ENCODE results near the gene PIGC. TPM values are rescaled to one million over a fixed set of nuclear protein-coding genes. Genes with fewer than 3 reads are reported as not detected.

PIGC gene
- total RNA-seq, 1 experiment from 2014 or later = 26.1 TPM

DNA sequence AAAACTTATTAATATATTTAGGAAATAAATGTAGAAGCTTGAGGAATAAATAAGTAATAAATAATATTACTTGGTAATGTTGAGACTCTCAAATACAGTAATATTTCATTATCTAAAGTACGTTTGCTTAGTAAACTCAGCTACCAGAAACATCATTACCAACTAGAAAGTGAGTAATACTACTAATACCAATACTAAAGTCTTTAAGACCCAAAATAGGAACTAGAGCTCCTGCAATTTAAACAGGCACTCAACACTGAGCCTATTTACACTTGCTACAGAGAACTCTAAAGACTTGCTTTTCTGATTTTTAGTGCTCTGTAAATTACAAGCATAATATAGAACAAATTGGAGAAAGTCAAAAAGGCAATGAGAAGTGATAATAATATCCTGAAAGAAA lies 36.9 kb downstream of the PIGC start:
- H3K9me3 ChIP-seq = no peaks in the 10 kb centered on the region
- H3K9me3 Mint-ChIP-seq (ENCODE audit: unreplicated experiment) = no peaks in the 10 kb centered on the region
- no peak overlapping the region for H3K4me3 ChIP-seq (ENCODE audit: low read depth, low read length)
- POLR2A ChIA-PET = no interaction called here
- H3K4me1 Mint-ChIP-seq (ENCODE audit: low read depth, unreplicated experiment) = no peaks in the 10 kb centered on the region
- no peaks in the 10 kb centered on the region for H3K27me3 ChIP-seq (replicated peaks; ENCODE audit: control insufficient read depth, insufficient read depth, low read length)
- no peak for DNase-seq
- CTCF ChIA-PET = no interaction called here
- H3K4me3 Mint-ChIP-seq (ENCODE audit: unreplicated experiment) = no peak overlapping the region
- H3K27me3 Mint-ChIP-seq (ENCODE audit: insufficient read depth, unreplicated experiment) = no peaks in the 10 kb centered on the region
- no peaks in the 10 kb centered on the region for H3K36me3 Mint-ChIP-seq (ENCODE audit: insufficient read depth, unreplicated experiment)
- intact Hi-C loops (cut with micrococcal nuclease; ENCODE audit: unreplicated experiment) = loop anchor here (2.0 kb wide), 1 partner anchor 20 kb away; no protein-coding TSS in a partner anchor
- H3K27ac Mint-ChIP-seq (ENCODE audit: unreplicated experiment) = no peak overlapping the region
- BruUV-seq (replicated peaks) = no TSS peak
- H3K4me1 ChIP-seq = no peaks in the 10 kb centered on the region
- no peaks in the 10 kb centered on the region for H3K36me3 ChIP-seq (ENCODE audit: control insufficient read depth, insufficient read depth, low read length)
- TF ChIP-seq, protein P1, sequence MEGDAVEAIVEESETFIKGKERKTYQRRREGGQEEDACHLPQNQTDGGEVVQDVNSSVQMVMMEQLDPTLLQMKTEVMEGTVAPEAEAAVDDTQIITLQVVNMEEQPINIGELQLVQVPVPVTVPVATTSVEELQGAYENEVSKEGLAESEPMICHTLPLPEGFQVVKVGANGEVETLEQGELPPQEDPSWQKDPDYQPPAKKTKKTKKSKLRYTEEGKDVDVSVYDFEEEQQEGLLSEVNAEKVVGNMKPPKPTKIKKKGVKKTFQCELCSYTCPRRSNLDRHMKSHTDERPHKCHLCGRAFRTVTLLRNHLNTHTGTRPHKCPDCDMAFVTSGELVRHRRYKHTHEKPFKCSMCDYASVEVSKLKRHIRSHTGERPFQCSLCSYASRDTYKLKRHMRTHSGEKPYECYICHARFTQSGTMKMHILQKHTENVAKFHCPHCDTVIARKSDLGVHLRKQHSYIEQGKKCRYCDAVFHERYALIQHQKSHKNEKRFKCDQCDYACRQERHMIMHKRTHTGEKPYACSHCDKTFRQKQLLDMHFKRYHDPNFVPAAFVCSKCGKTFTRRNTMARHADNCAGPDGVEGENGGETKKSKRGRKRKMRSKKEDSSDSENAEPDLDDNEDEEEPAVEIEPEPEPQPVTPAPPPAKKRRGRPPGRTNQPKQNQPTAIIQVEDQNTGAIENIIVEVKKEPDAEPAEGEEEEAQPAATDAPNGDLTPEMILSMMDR (IDR thresholded peaks at IDR 0.05; ENCODE audit: insufficient read depth in 1 of 2, low read depth in 1 of 2, low read length in 1 of 2, severe bottlenecking in 1 of 2, unreplicated experiment in 1 of 2) = no peak

DNA sequence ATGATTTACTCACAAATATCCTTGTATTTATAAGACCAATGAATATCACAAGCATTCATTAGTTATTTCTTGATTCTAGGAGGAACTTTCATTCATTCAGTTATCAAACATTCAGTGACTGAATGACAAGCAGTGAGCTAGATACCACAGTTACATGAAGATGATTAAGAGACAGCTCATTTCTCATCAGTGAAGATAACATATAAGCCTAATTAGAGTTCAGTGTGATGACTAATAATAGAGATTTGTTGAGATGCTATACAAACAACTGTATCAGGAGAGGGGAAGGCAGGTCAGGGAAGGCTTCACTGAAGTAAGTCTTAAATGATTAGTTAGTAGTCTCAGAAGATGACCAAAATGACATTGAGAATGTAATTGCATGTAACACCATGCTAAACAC lies 38.0 kb downstream of the PIGC start:
- no peaks in the 10 kb centered on the region for H3K9me3 ChIP-seq
- H3K4me3 ChIP-seq (ENCODE audit: low read depth, low read length) = no peak overlapping the region
- no TSS peak for BruUV-seq (replicated peaks)
- ChIA-PET CTCF (interaction anchor here (0.6 kb wide), 1 partner anchor 564 kb away, joined by 3 read pairs; the partner anchor contains the start of gene DNM3), POLR2A (no interaction called here)
- no peaks in the 10 kb centered on the region for H3K4me1 ChIP-seq
- no peaks in the 10 kb centered on the region for H3K4me1 Mint-ChIP-seq (ENCODE audit: low read depth, unreplicated experiment)
- H3K36me3 Mint-ChIP-seq (ENCODE audit: insufficient read depth, unreplicated experiment) = no peaks in the 10 kb centered on the region
- H3K27ac Mint-ChIP-seq (ENCODE audit: unreplicated experiment) = no peak overlapping the region
- no peaks in the 10 kb centered on the region for H3K27me3 ChIP-seq (replicated peaks; ENCODE audit: control insufficient read depth, insufficient read depth, low read length)
- TF ChIP-seq, protein P1 (IDR thresholded peaks at IDR 0.05; ENCODE audit: insufficient read depth in 1 of 2, low read depth in 1 of 2, low read length in 1 of 2, severe bottlenecking in 1 of 2, unreplicated experiment in 1 of 2) = no peak
- no peaks in the 10 kb centered on the region for H3K9me3 Mint-ChIP-seq (ENCODE audit: unreplicated experiment)
- intact Hi-C loops (cut with micrococcal nuclease; ENCODE audit: unreplicated experiment) = loop anchor here (2.0 kb wide), 1 partner anchor 21 kb away; no protein-coding TSS in a partner anchor
- H3K27me3 Mint-ChIP-seq (ENCODE audit: insufficient read depth, unreplicated experiment) = no peaks in the 10 kb centered on the region
- H3K4me3 Mint-ChIP-seq (ENCODE audit: unreplicated experiment) = no peak overlapping the region
- no peaks in the 10 kb centered on the region for H3K36me3 ChIP-seq (ENCODE audit: control insufficient read depth, insufficient read depth, low read length)
- DNase-seq = no peak

DNA sequence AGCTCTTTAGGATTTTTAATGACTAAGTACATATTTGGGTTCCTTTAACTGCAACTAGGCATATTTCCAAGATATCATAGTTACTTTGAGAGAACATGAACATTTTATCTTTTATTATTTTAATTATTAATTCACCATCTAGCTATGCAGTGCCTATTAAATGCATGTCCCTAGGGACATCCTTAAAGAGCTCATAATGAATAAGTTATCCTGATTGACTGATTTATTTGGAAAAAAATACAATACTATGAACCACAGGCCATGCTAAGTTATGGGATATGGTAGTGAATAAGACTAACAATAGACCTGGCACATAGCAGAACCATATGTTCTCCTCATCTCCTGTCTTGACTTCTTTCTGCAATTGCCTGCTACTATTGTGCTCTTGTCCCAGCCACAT lies 39.7 kb downstream of the PIGC start:
- ChIA-PET POLR2A (no interaction called here), CTCF (no interaction called here)
- TF ChIP-seq, protein P1 (IDR thresholded peaks at IDR 0.05; ENCODE audit: insufficient read depth in 1 of 2, low read depth in 1 of 2, low read length in 1 of 2, severe bottlenecking in 1 of 2, unreplicated experiment in 1 of 2) = no peak
- Mint-ChIP-seq H3K36me3 (ENCODE audit: insufficient read depth, unreplicated experiment) (no peaks in the 10 kb centered on the region), H3K4me3 (ENCODE audit: unreplicated experiment) (no peak overlapping the region), H3K9me3 (ENCODE audit: unreplicated experiment) (no peaks in the 10 kb centered on the region), H3K4me1 (ENCODE audit: low read depth, unreplicated experiment) (peaks cover 16% of the 10 kb centered on the region), H3K27me3 (ENCODE audit: insufficient read depth, unreplicated experiment) (no peaks in the 10 kb centered on the region), H3K27ac (ENCODE audit: unreplicated experiment) (no peak overlapping the region)
- Histone ChIP-seq H3K36me3 (ENCODE audit: control insufficient read depth, insufficient read depth, low read length) (no peaks in the 10 kb centered on the region), H3K4me3 (ENCODE audit: low read depth, low read length) (no peak overlapping the region), H3K4me1 (peaks cover 8% of the 10 kb centered on the region), H3K27me3 (replicated peaks; ENCODE audit: control insufficient read depth, insufficient read depth, low read length) (no peaks in the 10 kb centered on the region), H3K9me3 (no peaks in the 10 kb centered on the region)
- no TSS peak for BruUV-seq (replicated peaks)
- DNase-seq = no peak
- intact Hi-C loops (cut with micrococcal nuclease; ENCODE audit: unreplicated experiment) = no loop called here
